Measurements from ENCODE around the gene ANKS1B.
A peak's percentile ranks its signal among the peaks of the same experiment; 100 is the strongest.

Gene ANKS1B

GRCh38 chr12:98745578-98746391 is 1239.0 kb downstream of the ANKS1B start:
- no peak for DNase-seq
- TF ChIP-seq GATA1 (IDR thresholded peaks at IDR 0.05; ENCODE audit: low read depth, low read length), result no peak
- no peak for TF ChIP-seq POLR2A (IDR thresholded peaks at IDR 0.05; ENCODE audit: low read length)

GRCh38 chr12:98744680-98745079 is 1240.1 kb downstream of the ANKS1B start:
- TF ChIP-seq POLR2A (IDR thresholded peaks at IDR 0.05; ENCODE audit: low read length), result no peak
- TF ChIP-seq GATA1 (IDR thresholded peaks at IDR 0.05; ENCODE audit: low read depth, low read length), result no peak
- DNase-seq, result no peak

GRCh38 chr12:98743362-98743953 is 1241.3 kb downstream of the ANKS1B start:
- peak; percentile 37 to 45 for DNase-seq
- TF ChIP-seq GATA1 (IDR thresholded peaks at IDR 0.05; ENCODE audit: low read depth, low read length) (no peak), POLR2A (IDR thresholded peaks at IDR 0.05; ENCODE audit: low read length) (no peak)

GRCh38 chr12:98741556-98742265 is 1243.0 kb downstream of the ANKS1B start:
- TF ChIP-seq GATA1 (IDR thresholded peaks at IDR 0.05; ENCODE audit: low read depth, low read length) (no peak), POLR2A (IDR thresholded peaks at IDR 0.05; ENCODE audit: low read length) (no peak)
- DNase-seq, result no peak

- TF ChIP-seq GATA1 (IDR thresholded peaks at IDR 0.05; ENCODE audit: low read depth, low read length), result no peak
- no peak for TF ChIP-seq POLR2A (IDR thresholded peaks at IDR 0.05; ENCODE audit: low read length)
- no peak for DNase-seq
Observed at GRCh38 chr12:98741196-98741555, 1243.6 kb downstream of the ANKS1B start.

- no peak for DNase-seq
- TF ChIP-seq POLR2A (IDR thresholded peaks at IDR 0.05; ENCODE audit: low read length), result no peak
- TF ChIP-seq GATA1 (IDR thresholded peaks at IDR 0.05; ENCODE audit: low read depth, low read length), result no peak
Observed at GRCh38 chr12:98740751-98741150, 1244.0 kb downstream of the ANKS1B start.

GRCh38 chr12:98738539-98738938 is 1246.2 kb downstream of the ANKS1B start:
- DNase-seq, result no peak
- no peak for TF ChIP-seq GATA1 (IDR thresholded peaks at IDR 0.05; ENCODE audit: low read depth, low read length)
- no peak for TF ChIP-seq POLR2A (IDR thresholded peaks at IDR 0.05; ENCODE audit: low read length)

- TF ChIP-seq GATA1 (IDR thresholded peaks at IDR 0.05; ENCODE audit: low read depth, low read length) (no peak), POLR2A (IDR thresholded peaks at IDR 0.05; ENCODE audit: low read length) (no peak)
- no peak for DNase-seq
Observed at GRCh38 chr12:98738002-98738401, 1246.7 kb downstream of the ANKS1B start.

- no peak for TF ChIP-seq POLR2A (IDR thresholded peaks at IDR 0.05; ENCODE audit: low read length)
- no peak for TF ChIP-seq GATA1 (IDR thresholded peaks at IDR 0.05; ENCODE audit: low read depth, low read length)
- DNase-seq, result no peak
Observed at GRCh38 chr12:98737322-98737712, 1247.4 kb downstream of the ANKS1B start.

- peak; percentile 18 to 71 for DNase-seq
- no peak for TF ChIP-seq POLR2A (IDR thresholded peaks at IDR 0.05; ENCODE audit: low read length)
Observed at GRCh38 chr12:98736352-98737321, 1248.1 kb downstream of the ANKS1B start.

GRCh38 chr12:98735821-98736220 is 1248.9 kb downstream of the ANKS1B start:
- TF ChIP-seq GATA1 (IDR thresholded peaks at IDR 0.05; ENCODE audit: low read depth, low read length) (no peak), POLR2A (IDR thresholded peaks at IDR 0.05; ENCODE audit: low read length) (no peak)
- no peak for DNase-seq

- no peak for DNase-seq
- TF ChIP-seq GATA1 (IDR thresholded peaks at IDR 0.05; ENCODE audit: low read depth, low read length), result no peak
- TF ChIP-seq POLR2A (IDR thresholded peaks at IDR 0.05; ENCODE audit: low read length), result no peak
Observed at GRCh38 chr12:98733667-98734350, 1250.9 kb downstream of the ANKS1B start.

- TF ChIP-seq POLR2A (IDR thresholded peaks at IDR 0.05; ENCODE audit: low read length) (no peak), GATA1 (IDR thresholded peaks at IDR 0.05; ENCODE audit: low read depth, low read length) (no peak)
- no peak for DNase-seq
Observed at GRCh38 chr12:98730412-98730811, 1254.3 kb downstream of the ANKS1B start.

All from erythroblast (primary cell).